ENCODE measurements around the gene FBXW5. TPM values are rescaled to one million over a fixed set of nuclear protein-coding genes. Genes with fewer than 3 reads are reported as not detected.

FBXW5 gene
- polyA plus RNA-seq, 3 donors: 85.3 to 117 (median 92.7) TPM

DNA sequence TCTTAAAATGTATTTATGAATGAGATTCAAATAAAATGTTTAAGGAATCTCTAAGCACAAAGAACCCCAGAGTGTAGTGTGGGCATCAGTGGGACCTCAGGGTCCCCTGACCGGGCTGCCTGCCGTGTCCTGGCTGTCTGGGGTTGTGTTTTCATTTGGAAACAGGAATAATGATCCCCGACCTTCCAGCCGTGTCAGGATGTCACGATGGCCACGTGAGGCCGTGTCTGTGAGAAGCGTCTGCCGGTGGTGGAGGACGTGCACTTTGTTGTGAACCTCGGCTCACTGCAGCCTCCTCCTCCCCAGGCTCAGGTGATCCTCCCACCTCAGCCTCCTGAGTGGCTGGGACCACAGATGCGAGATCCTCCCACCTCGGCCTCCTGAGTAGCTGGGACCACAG is 53.9 kb downstream of the FBXW5 start:
- Histone ChIP-seq H3K79me2 (ENCODE audit: insufficient read depth, low read length) (peaks cover 89% of the 10 kb centered on the region), H3K4me3 (replicated peaks in 1 of 3; ENCODE audit: low read depth in 2 of 3, low read length in 3 of 3) (no peak overlapping the region), H3K27ac (ENCODE audit: low read depth in 1 of 2, low read length in 2 of 2) (no peak overlapping the region), H2AFZ (ENCODE audit: insufficient read depth, low read depth, low read length, poor library complexity, severe bottlenecking) (no peak overlapping the region), H3K9me3 (replicated peaks in 1 of 2; ENCODE audit: control insufficient read depth in 1 of 2, insufficient read depth in 1 of 2, low read length in 2 of 2) (no peaks in the 10 kb centered on the region), H3K36me3 (replicated peaks in 1 of 2; ENCODE audit: control insufficient read depth in 1 of 2, insufficient read depth in 2 of 2, low read length in 2 of 2) (peaks cover 0 to 30% of the 10 kb centered on the region in 2 donors), H3K4me1 (ENCODE audit: control insufficient read depth in 1 of 2, insufficient read depth in 2 of 2, low read length in 2 of 2) (peaks cover 10 to 15% of the 10 kb centered on the region in 2 donors), H3K4me2 (replicated peaks; ENCODE audit: extremely low read depth, low read length, poor library complexity, severe bottlenecking) (no peak overlapping the region), H3K27me3 (ENCODE audit: control insufficient read depth in 2 of 2, insufficient read depth in 2 of 2, low read length in 2 of 2) (no peaks in the 10 kb centered on the region), H4K20me1 (ENCODE audit: insufficient read depth, low read length) (peaks cover 31% of the 10 kb centered on the region), H3K9ac (ENCODE audit: insufficient read depth, low read length, poor library complexity, severe bottlenecking) (no peak overlapping the region)
- TF ChIP-seq CTCF (IDR thresholded peaks at IDR 0.05): no peak
- DNase-seq: no peak
- Mint-ChIP-seq H3K36me3 (peaks cover 17 to 40% of the 10 kb centered on the region in 2 donors), H3K27me3 (ENCODE audit: low read depth in 3 of 3) (peaks cover 0 to 2% (median 1%) of the 10 kb centered on the region in 3 donors), H3K4me3 (no peak overlapping the region), H3K9me3 (no peaks in the 10 kb centered on the region), H3K27ac (no peak overlapping the region), H3K4me1 (peaks cover 12% of the 10 kb centered on the region)
- intact Hi-C loops (cut with micrococcal nuclease): no loop called here
- 81% methylated on average over 3 of the region's 13 CpGs for WGBS (ENCODE audit: insufficient coverage)

Other genes with a start within 250 kb of the FBXW5 start
- under 1 TPM in 1 of 3 donors, not detected in 2; 0.10 TPM for gene DIPK1B, start 232.2 kb downstream of the FBXW5 start, polyA plus RNA-seq
- gene LCN10, start 201.8 kb downstream of the FBXW5 start, polyA plus RNA-seq: under 1 TPM in 1 of 3 donors, not detected in 2; 0.16 TPM
- gene LCN6, start 196.2 kb downstream of the FBXW5 start, polyA plus RNA-seq: not detected
- under 1 TPM in 1 of 3 donors, not detected in 2; 0.27 TPM for gene LCN8, start 186.5 kb downstream of the FBXW5 start, polyA plus RNA-seq
- gene LCN15, start 180.2 kb downstream of the FBXW5 start, polyA plus RNA-seq: not detected
- gene TMEM141, start 153.4 kb downstream of the FBXW5 start, polyA plus RNA-seq: 10 to 100 TPM; 33.1 to 47.2 (median 39.2) TPM
- gene CCDC183, start 148.4 kb downstream of the FBXW5 start, polyA plus RNA-seq: 1 to 10 TPM in 1 of 3 donors, under 1 TPM in 1, not detected in 1; 0.54 to 2.1 TPM
- gene RABL6, start 136.8 kb downstream of the FBXW5 start, polyA plus RNA-seq: 10 to 100 TPM in 1 of 3 donors, 1 to 10 TPM in 2; 6.7 to 30.9 (median 8.1) TPM
- gene AJM1, start 102.3 kb downstream of the FBXW5 start, polyA plus RNA-seq: 1 to 10 TPM in 1 of 3 donors, under 1 TPM in 2; 0.10 to 2.0 (median 0.18) TPM
- 100 to 1,000 TPM in 1 of 3 donors, 10 to 100 TPM in 2; 70.0 to 163 (median 94.3) TPM for gene PHPT1, start 95.3 kb downstream of the FBXW5 start, polyA plus RNA-seq
- 1 to 10 TPM in 1 of 3 donors, under 1 TPM in 1, not detected in 1; 0.07 to 5.2 TPM for gene MAMDC4, start 92.4 kb downstream of the FBXW5 start, polyA plus RNA-seq
- 100 to 1,000 TPM; 245 to 407 (median 264) TPM for gene EDF1, start 78.4 kb downstream of the FBXW5 start, polyA plus RNA-seq
- 1 to 10 TPM; 1.6 to 6.1 (median 2.0) TPM for gene TRAF2, start 58.2 kb downstream of the FBXW5 start, polyA plus RNA-seq
- gene C8G, start 505 bp upstream of the FBXW5 start, polyA plus RNA-seq: under 1 TPM in 2 of 3 donors, not detected in 1; 0.55 to 0.72 TPM
- gene LCN12, start 7.5 kb upstream of the FBXW5 start, polyA plus RNA-seq: under 1 TPM in 1 of 3 donors, not detected in 2; 0.29 TPM
- gene PTGDS, start 32.8 kb upstream of the FBXW5 start, polyA plus RNA-seq: 1 to 10 TPM in 1 of 3 donors, under 1 TPM in 1, not detected in 1; 0.34 to 1.5 TPM
- under 1 TPM in 1 of 3 donors, not detected in 2; 0.04 TPM for gene LCNL1, start 38.3 kb upstream of the FBXW5 start, polyA plus RNA-seq
- gene PAXX, start 47.7 kb upstream of the FBXW5 start, polyA plus RNA-seq: 10 to 100 TPM; 35.3 to 92.9 (median 40.7) TPM
- under 1 TPM in 2 of 3 donors, not detected in 1; 0.29 to 0.51 TPM for gene CLIC3, start 51.8 kb upstream of the FBXW5 start, polyA plus RNA-seq
- 10 to 100 TPM in 1 of 3 donors, under 1 TPM in 2; 0.18 to 30.7 (median 0.40) TPM for gene ABCA2, start 83.5 kb upstream of the FBXW5 start, polyA plus RNA-seq
- 10 to 100 TPM in 2 of 3 donors, 1 to 10 TPM in 1; 6.1 to 13.4 (median 10.5) TPM for gene FUT7, start 87.3 kb upstream of the FBXW5 start, polyA plus RNA-seq
- gene NPDC1, start 101.4 kb upstream of the FBXW5 start, polyA plus RNA-seq: 1 to 10 TPM in 1 of 3 donors, under 1 TPM in 1, not detected in 1; 0.51 to 2.7 TPM
- not detected for gene ENTPD2, start 109.3 kb upstream of the FBXW5 start, polyA plus RNA-seq
- 1 to 10 TPM in 2 of 3 donors, under 1 TPM in 1; 0.03 to 3.1 (median 1.7) TPM for gene SAPCD2, start 125.8 kb upstream of the FBXW5 start, polyA plus RNA-seq
- gene UAP1L1, start 132.8 kb upstream of the FBXW5 start, polyA plus RNA-seq: 10 to 100 TPM in 2 of 3 donors, 1 to 10 TPM in 1; 5.7 to 16.7 (median 14.8) TPM
- 10 to 100 TPM; 29.3 to 38.2 (median 33.3) TPM for gene MAN1B1, start 142.2 kb upstream of the FBXW5 start, polyA plus RNA-seq
- 100 to 1,000 TPM in 2 of 3 donors, 10 to 100 TPM in 1; 68.3 to 287 (median 150) TPM for gene DPP7, start 170.0 kb upstream of the FBXW5 start, polyA plus RNA-seq
- gene GRIN1, start 194.4 kb upstream of the FBXW5 start, polyA plus RNA-seq: not detected
- gene LRRC26, start 225.3 kb upstream of the FBXW5 start, polyA plus RNA-seq: not detected
- gene TMEM210, start 227.3 kb upstream of the FBXW5 start, polyA plus RNA-seq: not detected
- gene ANAPC2, start 243.8 kb upstream of the FBXW5 start, polyA plus RNA-seq: 10 to 100 TPM in 1 of 3 donors, 1 to 10 TPM in 2; 1.9 to 76.8 (median 2.0) TPM
- gene SSNA1, start 243.9 kb upstream of the FBXW5 start, polyA plus RNA-seq: 100 to 1,000 TPM in 1 of 3 donors, 10 to 100 TPM in 2; 87.0 to 118 (median 98.3) TPM